Keratinocyte (primary cell): ENCODE data around the gene PLA1A. TPM values are rescaled to one million over a fixed set of nuclear protein-coding genes. Genes with fewer than 3 reads are reported as not detected.

ENCODE experiments used
- DNase-seq: peaks from one replicate; pipeline ENCODE4 v3.0.0-alpha.2; 2011; ENCODE audit warnings: low read depth, missing footprints, low spot score
- FAIRE-seq: peaks from 2 replicates; lab custom pipeline; 2011; peaks lifted over from hg19 to GRCh38; lab: Jason Lieb, UNC
- H2AFZ ChIP-seq: 2 replicates; pipeline ENCODE4 v1.6.0; 2012; ENCODE audit warnings: low read length, control low read depth, inconsistent platforms; ENCODE audit not compliant: control insufficient read depth
- H3K27ac ChIP-seq: 2 replicates; pipeline ENCODE4 v1.5.1; 2011; ENCODE audit warnings: low read length; ENCODE audit not compliant: control insufficient read depth, insufficient read depth
- H3K27me3 ChIP-seq: 3 replicates; pipeline ENCODE4 v1.6.0; 2011; ENCODE audit warnings: low read length; ENCODE audit not compliant: control insufficient read depth, insufficient read depth; ENCODE audit errors: extremely low read depth
- H3K36me3 ChIP-seq, 2 experiments: 2 replicates in 1 of 2; 3 replicates in 1 of 2; pipeline ENCODE4 v1.5.1; 2011; ENCODE audit warnings: low read length in 2 of 2, mild to moderate bottlenecking in 1 of 2; ENCODE audit not compliant: control insufficient read depth in 2 of 2, insufficient read depth in 2 of 2; ENCODE audit errors: extremely low read depth in 1 of 2
- H3K4me1 ChIP-seq: 3 replicates; pipeline ENCODE4 v1.5.1; 2011; ENCODE audit warnings: low read length; ENCODE audit not compliant: control insufficient read depth, insufficient read depth; ENCODE audit errors: extremely low read depth
- H3K4me2 ChIP-seq: 3 replicates; pipeline ENCODE4 v1.6.0; 2011; ENCODE audit warnings: low read depth, low read length; ENCODE audit not compliant: control insufficient read depth, insufficient read depth; ENCODE audit errors: extremely low read depth
- H3K4me3 ChIP-seq, 3 experiments: fragments of 200-600 bp in 1 of 3; sonication (generic) in 1 of 3; 2 replicates in 2 of 3; 3 replicates in 1 of 3; pipeline ENCODE4 v1.5.1; 2011 to 2016; ENCODE audit warnings: low read length in 3 of 3, mild to moderate bottlenecking in 3 of 3, control low read depth in 2 of 3, inconsistent platforms in 1 of 3, low read depth in 1 of 3, mixed read lengths in 1 of 3, mixed run types in 1 of 3, moderate library complexity in 1 of 3; ENCODE audit not compliant: control insufficient read depth in 2 of 3, insufficient read depth in 2 of 3; ENCODE audit errors: extremely low read depth in 1 of 3
- H3K79me2 ChIP-seq: 2 replicates; pipeline ENCODE4 v1.6.0; 2012; ENCODE audit warnings: low read length; ENCODE audit not compliant: control insufficient read depth, insufficient read depth
- H3K9ac ChIP-seq: 3 replicates; pipeline ENCODE4 v1.6.0; 2011; ENCODE audit warnings: low read length; ENCODE audit not compliant: control insufficient read depth, insufficient read depth; ENCODE audit errors: extremely low read depth
- H3K9me1 ChIP-seq: 3 replicates; pipeline ENCODE4 v1.6.0; 2011; ENCODE audit warnings: low read length; ENCODE audit not compliant: control insufficient read depth, insufficient read depth; ENCODE audit errors: extremely low read depth
- H3K9me3 ChIP-seq: 2 replicates; pipeline ENCODE4 v1.5.1; 2012; ENCODE audit warnings: low read depth, low read length; ENCODE audit not compliant: control insufficient read depth
- H4K20me1 ChIP-seq: 3 replicates; pipeline ENCODE4 v1.6.0; 2011; ENCODE audit warnings: low read length; ENCODE audit not compliant: control insufficient read depth, insufficient read depth; ENCODE audit errors: extremely low read depth
- EZH2 ChIP-seq: IDR thresholded peaks from one replicate; pipeline ENCODE4 v1.6.1; 2012; ENCODE audit warnings: inconsistent platforms, mild to moderate bottlenecking, low read length, moderate library complexity
- dilution Hi-C: fragments of 300-500 bp; cut with MboI; formaldehyde crosslinking; loops from one replicate; pipeline ENCODE4 v1.7.0; 2020; ENCODE audit warnings: low sequenced_read_pairs; ENCODE audit not compliant: extremely low pct_ligation_motif_present
- polyA plus RNA-seq, 5 experiments: library from polyadenylated mRNA; depleted of rRNA in 3 of 5; stranded (reverse) in 3 of 5; stranded (forward) in 1 of 5; unstranded in 1 of 5; fragments of >200 nt; gene quantifications; 1 replicate in 1 of 5; 2 replicates in 3 of 5; 3 replicates in 1 of 5; pipeline versions ENCODE4 v1.2.1 to v1.2.3, GENCODE V29; 2011 to 2012; ENCODE audit warnings: missing spikeins in 2 of 5, low read depth in 1 of 5, low replicate concordance in 1 of 5
- TF ChIP-seq, protein P1 (sequence below), 3 experiments: IDR thresholded peaks in 1 of 3; conservative IDR thresholded peaks in 1 of 3; optimal IDR thresholded peaks in 1 of 3; 2 replicates in 2 of 3; 3 replicates in 1 of 3; pipeline versions ENCODE3 to v1.5.1; 2011; ENCODE audit warnings: low read length in 3 of 3, mild to moderate bottlenecking in 3 of 3, moderate library complexity in 2 of 3, control low read depth in 1 of 3, inconsistent platforms in 1 of 3; ENCODE audit not compliant: insufficient read depth in 2 of 3; ENCODE audit errors: extremely low read depth in 1 of 3

PLA1A gene
- polyA plus RNA-seq, 1 donor (not counting 4 experiments of a cell fraction or from before 2014, with no cell fraction given) = not detected

DNA sequence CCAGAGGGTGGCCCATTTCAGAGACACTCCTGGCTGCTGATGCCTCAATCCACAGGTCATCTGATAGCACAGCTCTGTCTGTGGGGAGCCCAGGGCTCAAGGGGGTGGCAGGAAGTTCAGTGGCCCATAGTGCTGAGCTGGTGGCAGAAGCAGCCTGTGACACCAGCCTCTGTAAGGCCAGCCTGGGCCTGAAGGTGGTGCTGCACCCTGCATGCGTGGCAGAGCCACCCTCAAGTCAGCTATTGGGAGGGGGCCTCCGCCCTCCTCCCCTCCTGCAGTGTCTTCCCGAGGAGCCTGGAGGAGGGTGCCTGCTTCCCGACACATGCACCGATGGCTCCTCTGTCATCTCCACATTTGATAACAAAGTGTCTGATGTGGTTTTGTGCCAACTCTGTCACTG is 3.0 kb downstream of the PLA1A start:
- peaks cover under 1% of the 10 kb centered on the region for H3K27me3 ChIP-seq
- H3K4me2 ChIP-seq = no peak overlapping the region
- dilution Hi-C loops = no loop called here
- DNase-seq (no peak), FAIRE-seq (no peak)
- TF ChIP-seq, protein P1, sequence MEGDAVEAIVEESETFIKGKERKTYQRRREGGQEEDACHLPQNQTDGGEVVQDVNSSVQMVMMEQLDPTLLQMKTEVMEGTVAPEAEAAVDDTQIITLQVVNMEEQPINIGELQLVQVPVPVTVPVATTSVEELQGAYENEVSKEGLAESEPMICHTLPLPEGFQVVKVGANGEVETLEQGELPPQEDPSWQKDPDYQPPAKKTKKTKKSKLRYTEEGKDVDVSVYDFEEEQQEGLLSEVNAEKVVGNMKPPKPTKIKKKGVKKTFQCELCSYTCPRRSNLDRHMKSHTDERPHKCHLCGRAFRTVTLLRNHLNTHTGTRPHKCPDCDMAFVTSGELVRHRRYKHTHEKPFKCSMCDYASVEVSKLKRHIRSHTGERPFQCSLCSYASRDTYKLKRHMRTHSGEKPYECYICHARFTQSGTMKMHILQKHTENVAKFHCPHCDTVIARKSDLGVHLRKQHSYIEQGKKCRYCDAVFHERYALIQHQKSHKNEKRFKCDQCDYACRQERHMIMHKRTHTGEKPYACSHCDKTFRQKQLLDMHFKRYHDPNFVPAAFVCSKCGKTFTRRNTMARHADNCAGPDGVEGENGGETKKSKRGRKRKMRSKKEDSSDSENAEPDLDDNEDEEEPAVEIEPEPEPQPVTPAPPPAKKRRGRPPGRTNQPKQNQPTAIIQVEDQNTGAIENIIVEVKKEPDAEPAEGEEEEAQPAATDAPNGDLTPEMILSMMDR (optimal IDR thresholded peaks at IDR 0.05 in 1 of 3, IDR thresholded peaks at IDR 0.05 in 1 of 3, conservative IDR thresholded peaks at IDR 0.05 in 1 of 3; ENCODE audit: extremely low read depth in 1 of 3, insufficient read depth in 2 of 3, low read length in 3 of 3) = peak in 2 of 3 experiments; percentile 40 to 55
- no peak for TF ChIP-seq EZH2
- no peak overlapping the region for H3K9ac ChIP-seq
- H4K20me1 ChIP-seq = no peaks in the 10 kb centered on the region
- no peaks in the 10 kb centered on the region for H3K79me2 ChIP-seq
- H3K9me1 ChIP-seq = no peaks in the 10 kb centered on the region
- H2AFZ ChIP-seq = no peak overlapping the region
- H3K27ac ChIP-seq = no peak overlapping the region
- H3K9me3 ChIP-seq = no peaks in the 10 kb centered on the region
- H3K36me3 ChIP-seq = no peaks in the 10 kb centered on the region
- no peaks in the 10 kb centered on the region for H3K4me1 ChIP-seq
- H3K4me3 ChIP-seq = no peak overlapping the region

DNA sequence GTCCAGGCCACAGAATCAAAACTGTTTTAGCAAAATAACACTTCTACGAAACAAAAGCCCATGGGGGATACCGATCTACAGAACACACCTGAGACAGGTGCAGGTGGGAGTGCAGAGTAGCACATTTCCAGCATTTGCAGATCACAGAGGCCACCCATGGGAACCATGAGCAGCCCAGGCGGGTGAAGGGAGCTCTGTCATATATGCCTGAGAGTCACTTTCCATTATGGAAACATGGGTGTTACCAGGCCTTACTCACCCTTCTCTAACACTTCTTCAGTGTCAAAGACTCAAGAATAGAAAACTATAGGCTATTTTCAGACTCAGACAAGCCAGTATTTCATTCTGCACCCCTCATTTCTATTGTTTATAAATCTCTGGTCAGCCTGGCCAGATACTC is 3.5 kb downstream of the PLA1A start:
- TF ChIP-seq EZH2 = no peak
- TF ChIP-seq, protein P1 (optimal IDR thresholded peaks at IDR 0.05 in 1 of 3, IDR thresholded peaks at IDR 0.05 in 1 of 3, conservative IDR thresholded peaks at IDR 0.05 in 1 of 3; ENCODE audit: extremely low read depth in 1 of 3, insufficient read depth in 2 of 3, low read length in 3 of 3) = no peak
- H3K9ac ChIP-seq = no peak overlapping the region
- no peak for FAIRE-seq
- H3K27me3 ChIP-seq = peaks cover 2% of the 10 kb centered on the region
- no peaks in the 10 kb centered on the region for H3K79me2 ChIP-seq
- H3K36me3 ChIP-seq = no peaks in the 10 kb centered on the region
- no peak overlapping the region for H3K4me3 ChIP-seq
- no peaks in the 10 kb centered on the region for H3K4me1 ChIP-seq
- H2AFZ ChIP-seq = no peak overlapping the region
- DNase-seq = no peak
- no peak overlapping the region for H3K27ac ChIP-seq
- H3K9me3 ChIP-seq = no peaks in the 10 kb centered on the region
- H3K9me1 ChIP-seq = no peaks in the 10 kb centered on the region
- H4K20me1 ChIP-seq = no peaks in the 10 kb centered on the region
- H3K4me2 ChIP-seq = no peak overlapping the region
- dilution Hi-C loops = no loop called here
